ENCODE results near the gene SPACA5.
"Not testable (repeated sequence)": the region's sequence is repeated elsewhere in the genome, so short reads cannot be mapped to it uniquely, and the experiment has no call there.

Gene SPACA5

DNA sequence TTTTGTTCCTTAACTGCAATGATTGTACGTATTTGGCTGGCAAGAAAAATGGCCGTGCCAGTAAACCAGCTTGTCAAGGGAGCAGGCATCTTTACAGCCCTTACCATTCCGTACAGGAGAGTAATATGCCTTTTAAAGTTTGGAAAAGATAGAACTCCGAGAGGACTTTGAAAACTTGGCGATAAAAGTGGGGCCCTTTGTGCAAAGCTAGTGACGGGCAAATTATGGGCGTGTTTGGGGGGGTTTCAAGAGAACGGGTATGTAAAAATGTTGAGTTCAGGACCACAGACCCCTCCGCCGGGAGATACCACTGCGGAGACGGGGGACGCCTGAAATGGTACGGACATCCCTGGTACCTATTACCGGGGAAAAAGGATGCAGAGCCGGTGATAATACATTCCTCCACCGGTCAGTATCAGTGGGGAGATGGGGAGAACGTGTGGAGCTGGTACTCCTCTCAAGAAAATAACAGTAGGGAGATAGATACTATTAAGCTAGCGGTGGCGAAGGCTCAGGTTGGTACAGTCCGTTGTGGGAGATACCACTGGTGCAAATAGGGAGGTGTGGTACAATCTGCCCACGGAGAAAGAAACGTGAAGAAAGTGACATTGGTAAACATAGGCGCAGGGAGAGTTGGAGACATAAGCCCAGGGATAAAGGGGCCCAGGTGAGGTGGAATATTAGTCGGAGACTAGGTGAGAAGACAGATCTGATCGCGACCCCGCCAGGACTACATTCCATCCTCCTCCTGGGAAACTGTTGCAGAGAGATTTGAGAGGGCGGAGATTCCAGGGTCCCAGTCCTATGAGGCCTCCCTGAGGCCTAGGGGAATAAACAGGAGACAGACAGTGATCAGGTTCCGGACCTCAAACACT is 14.5 kb downstream of the SPACA5 start:
- peak; percentile 66 for DNase-seq (ENCODE audit: low spot score)

DNA sequence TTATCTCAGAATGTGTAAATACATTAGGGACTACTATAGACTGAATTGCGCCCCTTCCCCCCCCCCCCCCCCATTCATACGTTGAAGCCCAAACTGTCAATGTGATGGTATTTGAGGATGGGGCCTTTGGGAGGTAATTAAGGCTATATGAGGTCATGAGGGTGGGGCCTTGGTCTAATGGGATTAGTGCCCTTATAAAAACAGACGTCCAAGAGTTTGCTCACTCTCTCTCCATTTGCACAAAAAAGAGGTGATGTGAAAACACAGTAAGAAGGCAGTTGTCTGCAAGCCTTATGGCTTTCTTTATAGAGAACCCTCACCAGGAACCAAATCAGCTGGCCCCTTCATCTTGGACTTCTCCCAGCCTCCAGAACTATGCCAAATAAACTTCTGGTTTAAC is 15.3 kb downstream of the SPACA5 start:
- no peak for DNase-seq (ENCODE audit: low spot score)

DNA sequence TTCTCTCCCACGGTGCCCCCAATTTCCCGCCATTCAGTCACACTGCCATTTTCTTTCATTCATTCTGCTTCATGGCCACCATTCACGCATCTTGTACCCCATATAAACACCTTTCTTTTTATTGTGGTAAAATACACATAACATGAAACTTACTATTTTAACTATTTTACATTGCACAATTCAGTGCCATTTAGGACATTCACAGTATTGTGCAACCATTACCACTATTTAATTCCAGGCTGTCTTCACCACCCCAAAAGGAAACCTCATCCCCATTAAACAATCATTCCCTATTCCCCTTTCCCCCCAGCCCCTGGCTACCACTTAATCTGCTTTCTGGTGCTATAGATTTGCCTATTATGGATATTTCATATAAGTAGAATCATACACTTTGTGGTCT is 15.9 kb downstream of the SPACA5 start:
- no peak for DNase-seq (ENCODE audit: low spot score)

DNA sequence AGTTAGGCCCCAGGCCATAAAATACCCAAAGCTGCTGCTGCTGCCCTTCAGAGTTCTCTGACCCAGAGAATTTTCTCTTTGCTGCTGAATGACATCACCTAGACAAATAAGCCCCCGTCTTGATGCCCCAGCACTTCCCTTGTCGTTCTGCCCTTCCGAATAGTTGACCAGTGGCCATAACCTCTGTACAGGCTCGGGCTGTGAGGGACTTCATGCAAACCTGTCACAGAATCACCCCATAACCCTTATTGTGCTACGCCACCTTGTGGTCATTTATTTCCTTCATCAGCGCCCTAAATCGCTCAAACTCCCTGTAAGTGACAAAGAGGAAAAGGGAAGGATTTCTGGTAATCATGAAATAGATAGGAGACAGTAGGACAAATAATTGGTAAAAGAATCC is 18.8 kb downstream of the SPACA5 start:
- DNase-seq (ENCODE audit: low spot score), result peak; percentile 51

DNA sequence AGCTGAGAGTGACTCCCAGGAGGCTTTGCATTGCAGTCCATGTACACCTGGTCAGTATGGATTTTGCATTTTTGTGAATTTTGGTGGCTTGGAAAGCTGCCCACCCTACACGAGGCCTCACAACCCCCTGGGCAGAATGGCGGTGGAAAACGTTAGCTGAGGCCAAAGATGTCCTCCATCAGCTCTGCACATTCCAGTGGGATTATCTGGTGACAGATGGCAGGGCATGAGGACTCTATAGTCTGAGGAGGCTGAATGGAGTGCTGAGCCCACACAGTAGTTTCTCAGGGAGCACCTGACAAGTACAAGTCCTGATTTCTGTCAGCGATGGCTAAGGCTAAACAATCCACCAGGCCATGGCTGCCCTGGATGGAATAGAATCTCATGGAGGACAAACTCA is 20.8 kb downstream of the SPACA5 start:
- not testable (repeated sequence) for DNase-seq (ENCODE audit: low spot score)

DNA sequence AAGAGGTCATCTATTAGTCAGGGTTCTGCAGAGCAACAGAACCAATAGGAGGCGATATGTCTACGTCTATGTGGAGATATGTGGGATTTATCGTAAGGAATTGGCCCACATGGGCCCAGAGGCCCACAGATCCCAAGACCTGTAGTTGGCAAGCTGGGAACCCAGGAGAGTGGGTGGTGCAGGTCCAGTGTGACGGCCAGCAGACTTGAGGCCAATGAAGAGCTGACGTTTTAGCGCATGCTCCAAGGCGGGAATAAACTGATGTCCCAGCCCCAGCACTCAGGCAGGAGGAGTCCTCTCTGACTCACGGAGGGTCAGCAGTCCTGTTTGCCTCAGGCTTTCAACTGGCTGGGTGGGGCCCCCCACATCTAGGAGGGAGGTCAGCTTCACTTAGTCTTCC is 21.3 kb downstream of the SPACA5 start:
- DNase-seq (ENCODE audit: low spot score), result no peak

DNA sequence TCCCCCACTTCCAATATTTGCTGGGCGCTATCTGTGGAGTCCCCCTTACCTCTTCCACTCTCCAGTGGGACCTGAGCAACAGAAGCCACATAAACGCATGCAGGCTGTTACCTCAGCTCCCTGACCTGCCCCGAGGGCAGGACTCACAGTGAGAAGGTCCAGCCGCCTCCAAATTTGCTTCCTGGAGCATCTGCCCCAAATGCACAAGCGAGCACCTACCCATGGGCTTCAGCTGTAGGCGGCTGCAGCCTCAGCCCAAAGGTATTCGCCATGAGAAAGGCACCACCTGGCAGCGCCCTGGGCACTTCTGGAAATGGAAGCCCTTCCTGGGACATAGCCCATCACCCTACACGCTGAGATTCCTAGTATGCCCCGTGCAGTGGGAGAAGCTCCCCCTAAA is 23.4 kb downstream of the SPACA5 start:
- DNase-seq (ENCODE audit: low spot score), result no peak

DNA sequence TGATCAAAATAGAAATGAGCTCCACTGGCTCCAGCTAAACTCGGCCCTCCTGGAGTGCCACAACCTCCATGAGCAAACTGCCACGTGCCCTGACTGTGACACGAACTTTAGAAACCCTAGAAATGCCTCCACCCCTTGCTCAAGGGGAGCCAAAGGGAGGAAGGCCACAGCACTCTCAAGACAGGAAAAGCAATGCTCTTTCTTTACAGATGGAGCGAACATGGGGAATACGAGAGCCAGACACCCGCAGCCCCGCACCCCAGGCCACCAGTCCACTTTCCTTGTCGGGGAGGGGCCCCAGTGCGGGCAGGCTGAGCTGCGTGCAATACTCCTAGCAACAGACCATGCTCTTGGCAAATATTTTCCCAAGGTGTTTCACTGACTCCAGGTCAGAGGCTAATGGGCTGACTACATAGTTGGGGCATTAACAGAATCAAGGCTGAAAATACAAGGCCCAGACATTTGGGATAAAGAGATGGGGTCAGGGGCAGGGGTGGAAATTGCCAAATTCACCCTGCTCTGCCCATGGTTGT is 23.9 kb downstream of the SPACA5 start:
- not testable (repeated sequence) for DNase-seq (ENCODE audit: low spot score)

DNA sequence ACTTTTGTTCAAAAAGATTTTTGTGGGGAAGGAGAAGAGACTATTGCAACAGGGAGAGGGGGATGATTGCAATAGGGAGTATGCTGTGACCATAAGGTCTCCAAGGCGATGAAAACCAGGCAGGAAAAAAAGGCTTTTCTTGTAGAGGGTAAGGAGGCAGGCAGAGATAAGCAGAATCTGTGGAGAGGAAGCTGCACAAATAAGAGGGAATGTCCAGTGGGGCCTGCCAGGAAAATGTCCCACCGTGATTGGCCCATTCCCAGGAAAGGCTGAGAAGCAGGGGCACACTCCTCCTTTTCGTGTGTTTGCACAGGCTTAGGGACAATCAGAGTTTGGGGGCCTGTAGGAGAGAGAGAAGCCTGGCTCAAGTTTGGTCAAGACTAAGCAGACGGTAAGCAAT is 29.1 kb downstream of the SPACA5 start:
- DNase-seq (ENCODE audit: low spot score), result no peak

DNA sequence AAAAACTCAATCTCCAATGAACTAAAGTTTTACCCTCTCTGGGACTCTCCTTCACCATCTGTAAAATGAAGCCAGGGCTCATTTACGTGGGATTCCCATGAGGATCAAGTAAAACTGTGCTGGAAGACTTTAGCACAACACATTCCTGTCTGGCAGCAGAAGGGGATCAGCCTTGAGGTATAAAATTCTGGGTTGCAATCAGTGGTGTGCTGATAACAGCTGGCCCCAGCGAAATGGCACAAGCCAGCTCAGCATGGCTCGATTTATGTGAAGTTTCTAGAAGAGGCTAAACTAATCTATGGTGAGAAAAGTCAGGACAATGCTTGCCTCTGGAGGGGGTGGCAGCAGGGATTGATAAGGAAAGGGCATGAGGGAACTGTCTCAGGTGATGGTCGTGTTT is 36.3 kb downstream of the SPACA5 start:
- no peak for DNase-seq (ENCODE audit: low spot score)

DNA sequence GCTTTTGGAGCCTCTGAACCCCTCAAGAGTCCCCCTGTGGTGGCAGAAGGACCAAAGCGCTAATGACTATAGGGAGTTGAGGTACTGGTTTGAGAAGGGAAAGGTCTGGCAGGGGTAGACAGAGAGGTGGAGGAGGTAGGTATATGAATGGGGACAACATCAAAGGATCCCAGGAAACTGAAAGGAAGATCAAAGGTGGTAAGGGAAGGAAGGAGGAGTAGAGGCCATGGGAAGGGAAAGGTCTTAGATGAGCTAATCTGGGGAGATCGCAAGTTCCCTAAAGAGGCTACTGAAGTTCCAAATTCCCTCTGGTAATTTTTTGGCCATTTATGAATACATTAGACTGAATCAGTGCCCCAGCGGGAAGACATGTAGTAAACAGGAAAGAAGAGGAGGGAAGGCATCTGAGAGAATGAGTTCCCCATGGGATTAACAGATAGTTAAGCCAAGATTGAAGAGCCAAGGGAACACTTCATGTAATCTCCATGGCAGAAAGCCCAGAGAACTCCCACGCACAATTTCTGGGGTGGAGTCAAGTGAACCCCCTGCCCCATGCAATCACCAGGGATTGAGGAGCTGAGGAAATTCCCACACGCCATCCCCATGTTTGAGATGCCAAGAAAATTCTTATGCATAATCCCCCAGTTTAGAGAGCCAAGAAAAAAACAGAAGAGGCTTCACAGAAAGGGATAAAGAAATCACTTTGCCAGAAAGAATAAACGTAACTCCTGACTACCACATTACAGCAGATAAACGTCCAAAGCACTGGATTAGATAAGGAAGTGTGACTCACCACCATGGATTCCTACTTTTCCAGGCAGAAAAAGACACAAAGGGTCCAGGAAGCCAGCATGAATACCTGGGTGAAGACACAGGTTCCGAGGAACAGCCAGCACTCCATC is 38.9 kb downstream of the SPACA5 start:
- peak; percentile 22 for DNase-seq (ENCODE audit: low spot score)

DNA sequence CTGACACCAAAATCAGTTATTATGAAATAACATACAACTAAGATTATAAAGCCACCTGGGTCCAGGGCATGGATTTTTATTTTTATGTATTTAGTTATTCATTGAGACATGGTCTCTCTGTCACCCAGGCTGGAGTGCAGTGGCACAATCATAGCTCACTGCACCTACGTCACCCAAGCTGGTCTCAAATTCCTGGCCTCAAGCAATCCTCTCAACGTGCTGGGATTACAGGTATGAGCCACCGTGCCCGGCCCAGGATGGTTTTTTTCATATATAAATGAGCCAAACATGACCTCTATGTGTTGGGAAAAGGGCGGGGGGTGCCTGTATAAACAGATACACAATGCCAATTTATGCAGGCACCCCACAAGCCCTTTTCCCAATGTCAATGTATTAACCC is 40.1 kb downstream of the SPACA5 start:
- no peak for DNase-seq (ENCODE audit: low spot score)

DNA sequence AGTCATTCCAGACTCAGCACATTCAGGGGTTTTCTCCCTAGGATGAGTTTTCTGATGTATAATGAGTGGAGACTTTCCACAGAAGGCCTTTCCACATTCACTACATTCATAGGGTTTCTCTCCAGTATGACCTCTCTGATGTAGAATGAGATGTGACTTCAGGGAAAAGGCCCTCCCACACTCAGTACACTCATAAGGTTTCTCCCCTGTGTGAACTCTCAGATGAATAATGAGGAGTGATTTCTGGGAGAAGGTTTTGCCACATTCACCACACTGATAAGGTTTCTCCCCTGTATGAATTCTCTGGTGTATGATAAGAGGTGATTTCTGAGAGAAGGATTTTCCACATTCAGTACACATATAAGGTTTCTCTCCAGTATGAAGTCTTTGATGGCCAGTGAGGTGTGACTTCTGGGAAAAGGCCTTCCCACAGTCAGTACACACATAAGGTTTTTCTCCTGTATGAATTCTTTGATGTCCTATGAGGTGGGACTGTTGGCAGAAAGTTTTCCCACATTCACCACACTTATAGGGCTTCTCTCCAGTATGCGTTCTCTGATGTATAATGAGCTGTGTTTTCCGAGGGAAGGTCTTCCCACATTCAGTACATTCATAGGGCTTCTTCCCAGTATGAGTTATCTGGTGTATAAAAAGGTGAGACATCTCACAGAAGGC is 52.0 kb downstream of the SPACA5 start:
- DNase-seq (ENCODE audit: low spot score), result no peak

DNA sequence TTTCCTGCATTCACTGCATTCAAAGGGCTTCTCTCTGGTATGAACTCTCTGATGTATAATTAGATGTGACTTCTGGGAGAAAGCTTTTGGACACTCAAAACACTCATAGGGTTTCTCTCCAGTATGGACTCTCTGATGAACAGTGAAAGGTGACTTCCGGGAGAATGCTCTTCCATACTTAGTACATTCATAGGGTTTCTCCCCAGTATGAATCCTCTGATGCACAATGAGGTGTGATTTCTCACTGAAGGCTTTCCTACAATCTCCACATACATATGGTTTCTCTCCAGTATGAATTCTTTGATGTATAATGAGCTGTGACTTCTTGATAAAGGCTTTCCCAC is 52.5 kb downstream of the SPACA5 start:
- no peak for DNase-seq (ENCODE audit: low spot score)
